NK-92 (cell line): ENCODE measurements around the gene CCR5.
"Not testable (repeated sequence)": the region's sequence is repeated elsewhere in the genome, so short reads cannot be mapped to it uniquely, and the experiment has no call there.

Experiments used
- DNase-seq: peaks from one replicate; lab custom pipeline; 2025; ENCODE audit not compliant: unreplicated experiment; lab: John Stamatoyannopoulos, UW

CCR5 gene

GRCh38 chr3:46383211-46383950 is 12.6 kb downstream of the CCR5 start:
- DNase-seq: no peak

DNA sequence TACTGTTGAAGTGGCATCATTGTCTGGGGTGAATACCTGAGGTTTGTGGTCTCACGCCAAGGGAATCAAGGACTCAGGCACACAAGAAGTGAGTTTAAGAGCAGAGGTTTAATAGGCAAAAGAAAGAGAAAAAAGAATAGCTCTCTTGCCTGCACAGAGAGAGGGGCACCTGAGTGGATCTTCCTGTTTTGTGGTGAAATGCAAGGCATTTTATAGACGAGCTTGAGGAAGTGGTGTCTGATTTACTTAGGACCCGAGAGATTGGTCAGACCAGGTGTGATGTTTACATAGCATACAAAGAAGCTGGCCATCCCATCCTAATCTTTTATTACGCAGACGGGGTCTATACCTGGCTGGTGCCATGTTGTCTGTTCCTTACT is 13.2 kb downstream of the CCR5 start:
- DNase-seq: no peak

GRCh38 chr3:46386205-46386604 is 15.5 kb downstream of the CCR5 start:
- no peak for DNase-seq

DNA sequence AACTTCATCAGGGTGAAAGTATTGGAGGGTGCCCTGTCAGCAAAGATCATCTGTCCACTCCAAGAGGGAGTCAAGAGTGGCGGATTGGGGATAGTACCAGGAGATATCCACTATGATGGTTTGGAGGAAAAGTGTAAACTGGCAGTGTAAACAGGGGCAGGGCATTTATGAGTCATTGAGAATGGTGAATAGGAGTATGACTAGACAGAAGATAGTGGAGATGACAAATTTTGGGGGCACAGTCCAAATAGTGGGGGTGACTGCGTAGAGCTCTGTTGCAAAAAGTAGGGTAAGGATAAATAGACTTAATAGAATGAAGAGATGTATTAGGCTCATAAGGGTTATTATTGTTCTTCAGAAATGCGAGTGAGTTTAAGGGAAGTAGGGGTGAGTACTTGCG is 18.1 kb downstream of the CCR5 start:
- not testable (repeated sequence) for DNase-seq

GRCh38 chr3:46389306-46389705 is 18.6 kb downstream of the CCR5 start:
- DNase-seq: no peak

DNA sequence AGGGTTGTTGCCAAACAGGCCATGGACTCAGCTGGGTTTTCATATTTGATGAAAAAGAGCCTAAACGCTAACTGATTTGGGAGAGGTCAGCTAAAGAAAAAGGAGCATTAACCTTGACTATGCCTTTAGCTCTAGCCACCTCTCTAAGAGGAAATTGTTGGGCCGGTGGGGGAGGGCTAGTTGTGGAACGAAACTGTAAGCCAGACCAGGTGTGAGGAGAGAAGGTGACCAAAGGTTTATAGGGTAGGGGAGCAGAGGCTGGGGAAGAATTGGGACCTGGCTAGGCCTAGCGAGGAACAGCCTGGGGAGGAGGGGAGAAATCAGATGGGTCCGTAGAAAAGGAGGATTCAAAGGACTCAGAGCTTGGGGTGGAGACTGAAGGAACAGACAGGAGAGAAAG is 20.8 kb downstream of the CCR5 start:
- DNase-seq: not testable (repeated sequence)

- DNase-seq: no peak
These were observed 22.3 kb downstream of the CCR5 start for GRCh38 chr3:46393011-46393410.

DNA sequence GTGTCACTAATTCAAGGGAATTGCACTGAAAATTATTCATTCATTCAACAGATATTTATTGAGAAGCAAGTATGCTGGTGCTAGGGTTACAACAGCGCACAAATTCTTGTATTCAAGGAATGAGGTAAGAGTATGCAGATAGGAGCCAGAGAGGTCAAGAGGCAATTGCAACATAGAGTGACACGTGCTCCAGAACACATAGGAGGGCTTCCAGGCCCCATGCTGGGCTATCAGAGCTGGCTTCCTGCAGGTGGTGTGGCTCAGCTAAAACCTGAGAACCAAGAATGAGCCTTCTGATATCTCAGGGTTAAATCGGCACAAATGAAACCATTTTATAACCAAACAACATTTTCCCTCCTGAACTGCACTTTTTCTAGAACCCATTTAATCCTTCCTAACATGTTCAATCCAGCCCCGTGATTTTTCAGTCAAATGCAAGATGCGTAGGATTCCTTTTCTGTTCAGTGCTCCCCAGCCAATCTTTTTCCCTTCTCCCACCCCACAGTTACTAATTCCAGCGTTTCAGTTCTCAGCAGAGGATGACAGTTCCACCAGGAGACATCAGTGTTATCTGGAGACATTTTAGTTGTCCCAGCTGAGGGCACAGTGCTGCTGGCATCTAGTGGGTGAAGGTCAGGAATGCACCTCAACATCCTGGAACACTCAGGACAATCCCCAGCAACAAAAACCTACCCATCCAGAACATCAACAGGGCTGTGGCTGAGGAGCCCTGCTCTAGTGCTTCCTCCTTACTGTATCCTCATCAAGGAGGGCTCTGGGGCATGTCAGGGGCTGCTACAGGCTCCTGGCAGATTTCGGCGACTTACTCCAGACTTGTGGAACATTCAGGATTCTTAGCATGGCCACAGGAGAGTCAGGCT is 23.0 kb downstream of the CCR5 start:
- DNase-seq: no peak

GRCh38 chr3:46395210-46395661 is 24.5 kb downstream of the CCR5 start:
- DNase-seq: no peak

GRCh38 chr3:46395766-46396530 is 25.2 kb downstream of the CCR5 start:
- DNase-seq: no peak

GRCh38 chr3:46397111-46397510 is 26.4 kb downstream of the CCR5 start:
- no peak for DNase-seq

- DNase-seq: no peak
These were observed 27.6 kb downstream of the CCR5 start for GRCh38 chr3:46398186-46398955.

DNA sequence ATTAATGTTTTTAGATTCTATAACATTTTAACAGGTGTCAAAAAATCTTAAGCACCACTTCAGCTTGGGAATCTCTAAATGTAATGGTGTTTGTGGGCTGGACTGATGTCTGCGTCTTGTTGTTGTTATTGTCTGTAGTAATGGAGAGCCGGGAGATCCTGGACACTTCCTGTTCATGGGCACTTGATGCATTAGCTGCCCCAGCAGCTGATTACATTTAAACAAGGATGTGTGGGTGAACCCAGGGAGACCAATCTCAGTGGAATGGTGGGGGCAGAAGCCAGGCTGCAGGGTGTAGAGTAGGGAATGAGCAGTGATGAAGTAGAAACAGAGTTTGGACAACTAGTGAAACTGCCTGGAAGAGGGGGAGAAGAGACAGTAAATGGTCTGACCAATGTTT is 28.4 kb downstream of the CCR5 start:
- no peak for DNase-seq

DNA sequence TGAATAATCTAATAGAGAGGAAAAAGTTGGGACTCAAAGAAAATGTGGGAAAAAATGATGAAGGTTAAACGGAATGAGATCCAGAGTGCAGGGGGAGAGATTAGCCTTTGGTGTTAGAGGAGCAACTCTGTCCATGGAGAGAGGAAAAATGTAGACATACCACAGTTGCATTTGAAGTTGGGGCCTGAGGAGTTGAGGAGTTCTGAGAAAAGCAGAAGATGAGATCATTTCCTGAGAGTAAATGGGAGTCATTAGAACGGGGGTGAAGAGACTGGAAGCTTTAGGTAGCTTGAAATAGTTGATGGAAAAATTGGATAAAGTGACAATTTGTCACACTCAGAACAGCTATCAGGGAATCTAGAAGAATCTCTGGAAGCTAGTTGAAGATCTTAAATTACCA is 28.8 kb downstream of the CCR5 start:
- DNase-seq: no peak

DNA sequence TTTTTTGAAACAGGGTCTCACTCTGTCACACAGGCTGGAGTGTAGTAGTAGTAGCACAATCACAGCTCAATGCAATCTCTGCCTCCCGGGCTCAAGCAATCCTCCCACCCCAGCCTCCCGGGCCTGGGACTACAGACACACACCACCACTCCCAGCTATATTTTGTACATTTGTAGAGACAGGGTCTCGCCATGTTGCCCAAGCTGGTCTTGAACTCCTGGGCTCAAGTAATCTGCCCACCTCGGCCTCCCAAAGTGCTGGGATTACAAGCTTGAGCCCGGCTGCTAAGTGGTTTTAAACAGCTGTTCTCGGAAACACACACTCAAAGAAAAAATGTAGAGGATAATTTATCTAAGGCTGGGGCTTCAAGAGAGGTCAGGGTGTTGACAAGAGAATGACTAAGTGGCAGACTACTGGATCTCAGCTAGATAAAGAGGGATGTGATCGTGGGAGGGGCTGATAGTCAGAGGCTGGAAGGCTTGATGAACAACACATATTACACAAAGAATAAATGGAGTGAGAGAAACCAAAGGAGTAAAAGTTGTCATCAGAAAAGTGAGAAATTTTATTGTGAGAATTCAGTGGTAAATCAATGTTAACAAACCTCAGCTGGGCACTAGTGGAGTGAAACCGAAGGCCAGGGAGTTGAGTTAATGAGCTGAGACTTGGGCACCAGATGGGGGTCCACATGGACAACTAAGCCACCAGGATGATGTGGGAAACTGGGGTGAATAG is 29.4 kb downstream of the CCR5 start:
- no peak for DNase-seq

- no peak for DNase-seq
These were observed 30.1 kb downstream of the CCR5 start for GRCh38 chr3:46400846-46401245.

DNA sequence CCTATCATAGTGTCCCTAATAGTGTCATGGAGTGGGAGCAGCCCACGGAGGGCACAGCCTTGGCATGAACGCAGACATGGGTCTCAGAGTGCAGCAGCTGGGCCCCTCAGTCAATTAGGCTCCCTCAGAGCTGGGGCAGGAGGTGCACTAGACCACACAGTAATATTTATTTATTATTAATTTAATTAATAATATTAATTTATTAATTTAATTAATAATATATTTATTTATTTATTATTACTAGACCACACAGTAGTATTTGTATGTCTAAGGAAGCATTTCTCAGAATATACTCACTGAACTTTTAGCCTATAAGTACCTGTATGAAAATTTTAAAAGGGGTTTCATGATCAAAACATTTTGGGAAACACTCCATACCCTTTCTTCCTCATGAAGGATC is 30.8 kb downstream of the CCR5 start:
- DNase-seq: no peak

DNA sequence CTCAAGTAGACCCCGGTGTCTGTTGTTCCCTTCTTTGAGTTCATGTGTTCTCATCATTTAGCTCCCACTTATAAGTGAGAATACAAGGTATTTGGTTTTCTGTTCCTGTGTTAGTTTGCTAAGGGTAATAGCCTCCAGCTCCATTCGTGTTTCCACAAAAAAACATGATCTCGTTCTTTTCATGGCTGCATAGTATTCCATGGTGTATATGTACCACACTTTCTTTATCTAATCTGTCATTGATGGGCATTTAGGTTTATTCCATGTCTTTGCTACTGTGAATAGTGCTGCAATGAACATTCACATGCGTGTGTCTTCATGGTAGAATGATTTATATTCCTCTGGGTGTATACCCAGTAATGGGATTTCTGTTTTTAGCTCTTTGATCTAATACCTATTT is 32.2 kb downstream of the CCR5 start:
- DNase-seq: not testable (repeated sequence)

DNA sequence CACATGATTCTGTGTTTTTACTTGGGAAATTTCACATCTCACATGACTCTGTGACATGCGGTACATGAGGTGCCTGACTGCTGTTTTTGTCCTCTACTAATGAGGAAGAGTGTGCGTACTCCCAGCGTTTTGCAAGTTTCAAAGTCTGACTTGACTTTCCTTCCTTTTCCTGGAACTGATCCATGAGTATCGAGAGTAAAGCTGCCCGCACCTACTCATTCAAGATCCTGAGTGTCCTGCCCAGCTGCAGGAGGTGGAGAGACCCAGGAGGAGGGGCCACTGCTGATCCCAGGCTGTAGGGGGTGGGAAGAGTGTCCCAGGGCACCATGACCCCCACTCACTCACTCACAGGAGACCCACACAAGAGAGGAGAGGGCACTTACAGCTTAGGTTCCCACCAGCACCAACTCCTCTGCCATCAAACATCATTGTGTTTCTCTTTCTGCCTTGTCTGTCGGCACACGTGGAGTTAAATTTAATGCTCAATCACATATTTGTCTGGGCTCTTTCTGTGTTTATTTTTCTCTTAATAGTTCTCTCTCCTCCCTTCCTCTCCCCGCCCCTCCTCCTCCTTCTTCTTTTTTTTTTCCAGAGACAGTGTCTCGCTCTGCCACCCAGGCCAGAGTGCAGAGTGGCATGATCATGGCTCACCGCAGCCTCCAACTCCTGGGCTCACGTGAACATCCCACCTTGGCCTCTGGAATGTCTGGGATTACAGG is 34.7 kb downstream of the CCR5 start:
- no peak for DNase-seq

GRCh38 chr3:46406443-46406787 is 35.7 kb downstream of the CCR5 start:
- DNase-seq: no peak
